K562 (cell line): ENCODE results near the gene SUPT3H. TPM values are rescaled to one million over a fixed set of nuclear protein-coding genes. Genes with fewer than 3 reads are reported as not detected.

ENCODE experiments used
- C11orf30 ChIP-seq: fragments of 450-650 bp; IDR thresholded peaks from 2 replicates; pipeline ENCODE4 v1.6.1; 2016; ENCODE audit warnings: low read depth, mild to moderate bottlenecking
- E2F4 ChIP-seq: sonication (generic); formaldehyde crosslinking; IDR thresholded peaks from 2 replicates; pipeline ENCODE4 v1.8.0; 2022; ENCODE audit warnings: mild to moderate bottlenecking, low read depth, missing genetic modification reagents
- FOXK1 ChIP-seq: sonication (generic); formaldehyde crosslinking; IDR thresholded peaks from 2 replicates; pipeline ENCODE4 v1.8.0; 2022; ENCODE audit warnings: missing genetic modification reagents, mild to moderate bottlenecking, borderline replicate concordance
- MAFK ChIP-seq: IDR thresholded peaks from 2 replicates; pipeline ENCODE4 v1.6.1; 2011; ENCODE audit warnings: low read length, improper control_type of control experiment
- SNRNP70 ChIP-seq: fragments of 200-400 bp; formaldehyde crosslinking; optimal IDR thresholded peaks from 2 replicates; pipeline ENCODE3; 2017; ENCODE audit warnings: low read depth, low read length
- STAT5A ChIP-seq: IDR thresholded peaks from 2 replicates; pipeline ENCODE4 v1.6.1; 2012; ENCODE audit warnings: low read length, inconsistent platforms, borderline replicate concordance
- STAT6 ChIP-seq: sonication (generic); formaldehyde crosslinking; IDR thresholded peaks from 2 replicates; pipeline ENCODE4 v1.8.1; 2023; ENCODE audit warnings: mild to moderate bottlenecking, missing genetic modification reagents
- ZFP36 ChIP-seq: fragments of 150-350 bp; IDR thresholded peaks from 2 replicates; pipeline ENCODE4 v1.6.1; 2018; ENCODE audit warnings: low read length, low read depth; ENCODE audit not compliant: partially characterized antibody
- ZNF316 ChIP-seq: fragments of 450-650 bp; IDR thresholded peaks from 2 replicates; pipeline ENCODE4 v1.6.1; 2016
- ZNF407 ChIP-seq: fragments of 450-650 bp; IDR thresholded peaks from 2 replicates; pipeline ENCODE4 v1.6.1; 2016; ENCODE audit warnings: low read depth
- ZNF561 ChIP-seq: fragments of 450-650 bp; formaldehyde crosslinking; conservative IDR thresholded peaks from 2 replicates; pipeline ENCODE4 v1.4.0; 2020; ENCODE audit warnings: mild to moderate bottlenecking, moderate library complexity
- ZNF592 ChIP-seq: fragments of 450-650 bp; IDR thresholded peaks from 2 replicates; pipeline ENCODE4 v1.6.1; 2017; ENCODE audit warnings: antibody characterized with exemption, mild to moderate bottlenecking
- polyA plus RNA-seq, 8 experiments: library from polyadenylated mRNA; depleted of rRNA in 4 of 8; stranded (reverse) in 5 of 8; unstranded in 3 of 8; fragments of >200 nt; fragmentation: Nextera tagmentation in 2 of 8; fragmentation: Illumina TruSeq in 1 of 8; extraction: Ambion mirVana in 2 of 8; extraction: Trizol in 1 of 8; gene quantifications; 2 replicates each; pipeline versions ENCODE4 v1.2.1 to v1.2.3, GENCODE V29; 2011 to 2014; ENCODE audit warnings: inconsistent platforms in 1 of 8, missing spikeins in 1 of 8
- total RNA-seq, 7 experiments: library from RNA; depleted of rRNA in 6 of 7; stranded (reverse); fragments of >200 nt in 6 of 7; fragmentation: Illumina TruSeq in 2 of 7; extraction: Trizol in 2 of 7; gene quantifications; 2 replicates each; pipeline versions ENCODE4 v1.2.1 to v1.2.3, GENCODE V29; 2011 to 2021; ENCODE audit warnings: low replicate concordance in 1 of 7

The SUPT3H gene
- total and polyA plus RNA-seq, 9 of the 15 experiments (the other 6 are each of a cell fraction or from before 2014, with no cell fraction given): 7.2 to 16.3 (median 11.9) TPM

- no peak for TF ChIP-seq ZNF407
- TF ChIP-seq STAT5A: no peak
- no peak for TF ChIP-seq STAT6 (CRISPR knock-in tag)
- peak; percentile 10; the same call in 1 of the 2 replicates for TF ChIP-seq MAFK
- TF ChIP-seq ZNF561: no peak
- peak; percentile 85 for TF ChIP-seq ZNF316
- TF ChIP-seq FOXK1 (CRISPR knock-in tag): no peak
- no peak for TF ChIP-seq E2F4 (CRISPR knock-in tag)
- TF ChIP-seq ZFP36: no peak
- no peak for TF ChIP-seq ZNF592
- peak; percentile 79 for TF ChIP-seq C11orf30
- no peak for TF ChIP-seq SNRNP70
These were observed 373.8 kb downstream of the SUPT3H start (continued) for GRCh38 chr6:45003961-45004360.
